ENCODE results near the gene PHLDA3. TPM values are rescaled to one million over a fixed set of nuclear protein-coding genes. Genes with fewer than 3 reads are reported as not detected.

PHLDA3 gene
- polyA plus RNA-seq, 2 of the 4 experiments (the other 2 are of a cell fraction) = 40.5 to 91.1 TPM

GRCh38 chr1:201433609-201434008 lies 35.4 kb downstream of the PHLDA3 start:
- peaks cover 14% of the 10 kb centered on the region for H3K4me1 ChIP-seq
- FAIRE-seq = no peak

GRCh38 chr1:201430776-201431175 lies 38.2 kb downstream of the PHLDA3 start:
- CTCF ChIA-PET = interaction anchor here (0.7 to 7.9 kb wide), 6 partner anchors 16 to 1087 kb away, joined by 3 to 158 read pairs (median 46); no protein-coding TSS in a partner anchor
- H3K27ac ChIP-seq = no peak overlapping the region
- POLR2A ChIA-PET = no interaction called here
- H3K4me1 ChIP-seq = peaks cover 4% of the 10 kb centered on the region; the same call in 1 of the 3 replicates
- H3K4me3 ChIP-seq = no peak overlapping the region
- no peak overlapping the region for H3K4me2 ChIP-seq
- ATAC-seq (no peak), DNase-seq (ENCODE audit: low read depth in 1 of 2, low spot score in 1 of 2) (no peak), FAIRE-seq (no peak)
- no peak for TF ChIP-seq CTCF (IDR thresholded peaks at IDR 0.05)
- TF ChIP-seq ZNF302 (CRISPR knock-in tag; IDR thresholded peaks at IDR 0.05) = no peak
- no peak for TF ChIP-seq MAFK (IDR thresholded peaks at IDR 0.05; ENCODE audit: partially characterized antibody)
- TF ChIP-seq PBX3 (IDR thresholded peaks at IDR 0.05) = no peak
- TF ChIP-seq MAX (IDR thresholded peaks at IDR 0.05) = no peak
- H3K9me3 ChIP-seq = no peaks in the 10 kb centered on the region
- 52% methylated on average over 4 of the region's 4 CpGs for WGBS (ENCODE audit: missing lambda C conversion rate)

More at GRCh38 chr1:201433609-201434008, 35.4 kb downstream of the PHLDA3 start:
- CTCF ChIA-PET = interaction anchor here (0.6 to 7.9 kb wide), 11 partner anchors 14 to 440 kb away, joined by 3 to 158 read pairs (median 6); partner anchors contain the start of gene PHLDA3
- DNase-seq (ENCODE audit: low read depth in 1 of 2, low spot score in 1 of 2) = no peak
- no peak for ATAC-seq
- Histone ChIP-seq H3K9me3 (no peaks in the 10 kb centered on the region), H3K4me3 (no peak overlapping the region), H3K4me2 (no peak overlapping the region), H3K27ac (no peak overlapping the region)
- no peak for TF ChIP-seq JUN (IDR thresholded peaks at IDR 0.05)
- POLR2A ChIA-PET = no interaction called here
- WGBS (ENCODE audit: missing lambda C conversion rate) = 66% methylated on average over 6 of the region's 6 CpGs

- Histone ChIP-seq H3K4me1 (no peaks in the 10 kb centered on the region), H3K9me3 (no peaks in the 10 kb centered on the region), H3K4me2 (no peak overlapping the region), H3K4me3 (no peak overlapping the region), H3K27ac (no peak overlapping the region)
- no peak for ATAC-seq
- ChIA-PET POLR2A (no interaction called here), CTCF (interaction anchor here (1.7 kb wide), 1 partner anchor 52 kb away, joined by 6 read pairs; no protein-coding TSS in a partner anchor)
- no peak for FAIRE-seq
- WGBS (ENCODE audit: missing lambda C conversion rate) = 75% methylated on average over 18 of the region's 18 CpGs
- no peak for DNase-seq (ENCODE audit: low read depth in 1 of 2, low spot score in 1 of 2)
- no peak for TF ChIP-seq ELK1 (IDR thresholded peaks at IDR 0.05; ENCODE audit: low read depth, low read length)
Measured at GRCh38 chr1:201429736-201430501, 39.1 kb downstream of the PHLDA3 start.

GRCh38 chr1:201427963-201428362 lies 41.0 kb downstream of the PHLDA3 start:
- DNase-seq (ENCODE audit: low read depth in 1 of 2, low spot score in 1 of 2) (no peak), ATAC-seq (no peak), FAIRE-seq (no peak)
- 56% methylated on average over 4 of the region's 6 CpGs for WGBS (ENCODE audit: missing lambda C conversion rate)
- TF ChIP-seq RNF2 (IDR thresholded peaks at IDR 0.05; ENCODE audit: borderline replicate concordance, low read depth) (no peak), POLR2AphosphoS2 (conservative IDR thresholded peaks at IDR 0.05; ENCODE audit: low read length) (no peak), TP53 (CRISPR knock-in tag; IDR thresholded peaks at IDR 0.05) (no peak), RFX5 (IDR thresholded peaks at IDR 0.05) (no peak), REST (IDR thresholded peaks at IDR 0.05) (no peak), ZSCAN20 (CRISPR knock-in tag; IDR thresholded peaks at IDR 0.05) (no peak), FOSL2 (IDR thresholded peaks at IDR 0.05) (no peak), FOSL2 (CRISPR knock-in tag; IDR thresholded peaks at IDR 0.05) (no peak), SREBF2 (IDR thresholded peaks at IDR 0.05) (no peak)
- Histone ChIP-seq H3K4me2 (no peak overlapping the region), H3K27ac (no peak overlapping the region), H3K4me3 (no peak overlapping the region), H3K4me1 (no peaks in the 10 kb centered on the region), H3K9me3 (no peaks in the 10 kb centered on the region)
- ChIA-PET POLR2A (no interaction called here), CTCF (interaction anchor here (2.0 to 2.2 kb wide), 2 partner anchors 19 to 54 kb away, joined by 7 to 8 read pairs; no protein-coding TSS in a partner anchor)

All from A549 (cell line).